GM12878 (cell line): ENCODE results near the gene CTXND1. TPM values are rescaled to one million over a fixed set of nuclear protein-coding genes. Genes with fewer than 3 reads are reported as not detected.

Source experiments
- ATAC-seq: fragments of 200-7000 bp; cut with Tn5 transposase; 3 replicates; pipeline ENCODE4 v1.9.1; 2020; ENCODE audit warnings: mild to moderate bottlenecking, moderate library complexity
- BruUV-seq: library from RNA; stranded (reverse); fragments of 400-500 nt; replicated peaks from 2 replicates; lab custom pipeline; 2021; lab: Mats Ljungman, UMichigan
- CTCF ChIA-PET: fragments of 300-600 bp; sonication (Branson Sonifier 250); formaldehyde crosslinking; extraction: SDS; loops from one replicate; lab custom pipeline; 2021; ENCODE audit warnings: inconsistent platforms; lab: Yijun Ruan, JAX
- POLR2A ChIA-PET: fragments of 350-600 bp; formaldehyde crosslinking; extraction: SDS; loops from one replicate; lab custom pipeline; 2021; ENCODE audit warnings: inconsistent platforms; lab: Charles Lee
- RAD21 ChIA-PET: fragments of 300-600 bp; sonication (Branson Sonifier 250); formaldehyde crosslinking; loops from one replicate; lab custom pipeline; 2023; ENCODE audit warnings: antibody characterized with exemption; ENCODE audit not compliant: unreplicated experiment; lab: Charles Lee
- SMC1A ChIA-PET: fragments of 300-600 bp; sonication (Branson Sonifier 250); formaldehyde crosslinking; loops from one replicate; lab custom pipeline; 2023; ENCODE audit not compliant: unreplicated experiment, uncharacterized antibody; lab: Charles Lee
- DNase-seq: peaks from one replicate; pipeline ENCODE4 v3.0.0-alpha.2; 2011; ENCODE audit warnings: low read depth, low spot score
- FAIRE-seq: peaks from 3 replicates; lab custom pipeline; 2011; peaks lifted over from hg19 to GRCh38; lab: Jason Lieb, UNC
- H2AFZ ChIP-seq: 2 replicates; pipeline ENCODE4 v1.6.0; 2011; ENCODE audit warnings: low read depth, low read length, control low read depth; ENCODE audit not compliant: control insufficient read depth
- H3K27ac ChIP-seq: 2 replicates; pipeline ENCODE4 v1.5.1; 2011; ENCODE audit warnings: control low read depth; ENCODE audit not compliant: control insufficient read depth, insufficient read depth
- H3K27me3 ChIP-seq, 2 experiments: replicated peaks in 1 of 2; 2 replicates each; pipeline versions ENCODE4 v1.6.0 to v1.6.1; 2011; ENCODE audit warnings: low read length in 1 of 2; ENCODE audit not compliant: control insufficient read depth in 2 of 2, insufficient read depth in 2 of 2
- H3K36me3 ChIP-seq, 2 experiments: 2 replicates each; pipeline ENCODE4 v1.5.1; 2011; ENCODE audit warnings: low read length in 1 of 2; ENCODE audit not compliant: control insufficient read depth in 2 of 2, insufficient read depth in 2 of 2
- H3K4me1 ChIP-seq: 2 replicates; pipeline ENCODE4 v1.6.1; 2011; ENCODE audit warnings: mild to moderate bottlenecking, low read length, moderate library complexity, mixed read lengths; ENCODE audit not compliant: control insufficient read depth, insufficient read depth
- H3K4me2 ChIP-seq: 2 replicates; pipeline ENCODE4 v1.6.0; 2011; ENCODE audit warnings: control low read depth; ENCODE audit not compliant: control insufficient read depth, insufficient read depth
- H3K4me3 ChIP-seq: fragments of 200-600 bp; sonication (generic); 2 replicates; pipeline ENCODE4 v1.5.1; 2016
- H3K79me2 ChIP-seq: 2 replicates; pipeline ENCODE4 v1.6.0; 2011; ENCODE audit warnings: low read length; ENCODE audit not compliant: control insufficient read depth, insufficient read depth
- H3K9ac ChIP-seq: 2 replicates; pipeline ENCODE4 v1.8.0; 2011; ENCODE audit warnings: low read length, control low read depth, mixed read lengths; ENCODE audit not compliant: control insufficient read depth, insufficient read depth
- H3K9me3 ChIP-seq: replicated peaks from 3 replicates; pipeline ENCODE4 v1.5.1; 2011; ENCODE audit warnings: mild to moderate bottlenecking, low read length; ENCODE audit not compliant: control insufficient read depth, insufficient read depth
- H4K20me1 ChIP-seq: 2 replicates; pipeline ENCODE4 v1.6.0; 2011; ENCODE audit not compliant: control insufficient read depth, insufficient read depth
- ATF2 ChIP-seq: IDR thresholded peaks from 2 replicates; pipeline ENCODE4 v1.6.1; 2012; ENCODE audit warnings: low read length, inconsistent platforms
- BRCA1 ChIP-seq: IDR thresholded peaks from 2 replicates; pipeline ENCODE4 v1.6.1; 2011; ENCODE audit warnings: low read depth, low read length, improper control_type of control experiment
- CEBPB ChIP-seq, 2 experiments: fragments of 150-350 bp in 1 of 2; IDR thresholded peaks; 2 replicates each; pipeline ENCODE4 v1.6.1; 2012 to 2014; ENCODE audit warnings: low read depth in 2 of 2, low read length in 2 of 2, borderline replicate concordance in 1 of 2, inconsistent platforms in 1 of 2
- EGR1 ChIP-seq, 2 experiments: IDR thresholded peaks; 1 replicate in 1 of 2; 2 replicates in 1 of 2; pipeline ENCODE4 v1.6.1; 2011 to 2012; ENCODE audit warnings: low read depth in 2 of 2, low read length in 2 of 2, borderline replicate concordance in 1 of 2, mild to moderate bottlenecking in 1 of 2, moderate library complexity in 1 of 2
- HDAC6 ChIP-seq: fragments of 200-600 bp; sonication (generic); IDR thresholded peaks from one replicate; pipeline ENCODE4 v1.8.0; 2017; ENCODE audit warnings: antibody characterized with exemption; ENCODE audit not compliant: unreplicated experiment
- MTA2 ChIP-seq: fragments of 450-650 bp; IDR thresholded peaks from 2 replicates; pipeline ENCODE4 v1.6.1; 2016; ENCODE audit warnings: low read depth, mild to moderate bottlenecking, moderate library complexity
- MTA3 ChIP-seq: IDR thresholded peaks from 2 replicates; pipeline ENCODE4 v1.6.1; 2012; ENCODE audit warnings: low read length, inconsistent platforms, borderline replicate concordance
- NFIC ChIP-seq: IDR thresholded peaks from 2 replicates; pipeline ENCODE4 v1.6.1; 2012; ENCODE audit warnings: low read depth, mild to moderate bottlenecking, inconsistent platforms, low read length, moderate library complexity
- NFXL1 ChIP-seq: fragments of 450-650 bp; IDR thresholded peaks from 2 replicates; pipeline ENCODE4 v1.6.1; 2017; ENCODE audit warnings: antibody characterized with exemption, mild to moderate bottlenecking, borderline replicate concordance
- NFYA ChIP-seq: IDR thresholded peaks from 2 replicates; pipeline ENCODE4 v1.6.1; 2011; ENCODE audit warnings: low read depth, mild to moderate bottlenecking, low read length, improper control_type of control experiment, borderline replicate concordance
- RAD51 ChIP-seq: fragments of 450-650 bp; IDR thresholded peaks from 2 replicates; pipeline ENCODE4 v1.6.1; 2016; ENCODE audit warnings: moderate library complexity, mild to moderate bottlenecking, inconsistent platforms
- REST ChIP-seq: IDR thresholded peaks from 2 replicates; pipeline ENCODE4 v1.6.1; 2012; ENCODE audit warnings: mild to moderate bottlenecking, low read depth, low read length
- RUNX3 ChIP-seq: IDR thresholded peaks from 2 replicates; pipeline ENCODE4 v1.6.1; 2012; ENCODE audit warnings: low read length, inconsistent platforms
- SMC3 ChIP-seq: IDR thresholded peaks from 2 replicates; pipeline ENCODE4 v1.6.1; 2011; ENCODE audit warnings: low read length, improper control_type of control experiment, borderline replicate concordance
- STAT1 ChIP-seq: fragments of 450-650 bp; conservative IDR thresholded peaks from 2 replicates; pipeline ENCODE4 v1.6.1; 2014; ENCODE audit warnings: antibody characterized with exemption, mild to moderate bottlenecking
- TCF7 ChIP-seq: IDR thresholded peaks from 2 replicates; pipeline ENCODE4 v1.6.1; 2014; ENCODE audit warnings: antibody characterized with exemption, borderline replicate concordance
- ZNF384 ChIP-seq: IDR thresholded peaks from 2 replicates; pipeline ENCODE4 v1.6.1; 2012; ENCODE audit warnings: low read depth, mild to moderate bottlenecking, low read length, improper control_type of control experiment, borderline replicate concordance
- ZZZ3 ChIP-seq: IDR thresholded peaks from 2 replicates; pipeline ENCODE4 v1.6.1; 2011; ENCODE audit warnings: low read depth; ENCODE audit not compliant: control insufficient read depth, insufficient read length
- WGBS: methylation state at CpG from one replicate; pipeline ENCODE4 v1.1.6; 2016; ENCODE audit warnings: low lambda C conversion rate; ENCODE audit not compliant: insufficient replicate concordance, insufficient coverage; ENCODE audit errors: missing lambda C conversion rate; 5-methylcytosine and 5-hydroxymethylcytosine counted together
- in situ Hi-C: fragments of 300-500 bp; cut with MboI; formaldehyde crosslinking; loops from 9 replicates; pipeline ENCODE4 v1.14.3; 2018; ENCODE audit warnings: mixed read lengths
- intact Hi-C: fragments of 100-400 bp; cut with micrococcal nuclease; formaldehyde crosslinking; loops from one replicate; pipeline ENCODE4 v1.14.2; 2022; ENCODE audit not compliant: unreplicated experiment
- polyA plus RNA-seq, 11 experiments: library from polyadenylated mRNA; depleted of rRNA in 4 of 11; unstranded in 6 of 11; stranded (reverse) in 5 of 11; fragments of >200 nt; fragmentation: Nextera tagmentation in 4 of 11; fragmentation: Illumina TruSeq in 1 of 11; extraction: Ambion mirVana in 4 of 11; extraction: Trizol in 1 of 11; gene quantifications; 1 replicate in 1 of 11; 2 replicates in 10 of 11; pipeline versions ENCODE4 v1.2.1 to v1.2.3, GENCODE V29; 2011 to 2016; ENCODE audit warnings: inconsistent platforms in 2 of 11, missing spikeins in 2 of 11, low read depth in 1 of 11
- total RNA-seq, 4 experiments: library from RNA; depleted of rRNA in 3 of 4; stranded (reverse); fragments of >200 nt in 3 of 4; fragmentation: Illumina TruSeq in 1 of 4; extraction: Trizol in 1 of 4; gene quantifications; 2 replicates each; pipeline versions ENCODE4 v1.2.1 to v1.2.3, GENCODE V29; 2013 to 2021

The CTXND1 gene
- total and polyA plus RNA-seq, 10 of the 15 experiments (the other 5 are each of a cell fraction or from before 2014, with no cell fraction given) = under 0.01 to 0.03 (median 0.02) TPM; not detected in 7

GRCh38 chr15:80228959-80229610, 22.9 kb downstream of the CTXND1 start (continued):
- TF ChIP-seq MTA3 = no peak
- TF ChIP-seq NFIC = no peak
- no peak for TF ChIP-seq TCF7

GRCh38 chr15:80219955-80220354, 32.1 kb downstream of the CTXND1 start:
- in situ Hi-C loops (no loop called here), intact Hi-C loops (no loop called here)
- ATAC-seq (no peak), DNase-seq (no peak), FAIRE-seq (no peak)
- no peaks in the 10 kb centered on the region for H3K79me2 ChIP-seq
- 53% methylated on average over 2 of the region's 2 CpGs for WGBS
- no peaks in the 10 kb centered on the region for H3K36me3 ChIP-seq
- BruUV-seq = no TSS peak
- H4K20me1 ChIP-seq = no peaks in the 10 kb centered on the region
- no peaks in the 10 kb centered on the region; a peak in 1 of 4 replicates for H3K27me3 ChIP-seq
- H3K4me3 ChIP-seq = no peak overlapping the region
- no peak overlapping the region for H3K27ac ChIP-seq
- RAD21 ChIA-PET = no interaction called here
- H2AFZ ChIP-seq = no peak overlapping the region
- H3K4me1 ChIP-seq = no peaks in the 10 kb centered on the region
- H3K4me2 ChIP-seq = no peak overlapping the region
- no peak overlapping the region for H3K9ac ChIP-seq
- CTCF ChIA-PET = no interaction called here
- POLR2A ChIA-PET = no interaction called here
- SMC1A ChIA-PET = no interaction called here
- no peaks in the 10 kb centered on the region for H3K9me3 ChIP-seq
- TF ChIP-seq NFXL1 = no peak
- no peak for TF ChIP-seq ATF2
- no peak for TF ChIP-seq SMC3
- no peak for TF ChIP-seq REST
- TF ChIP-seq RUNX3 = no peak
- TF ChIP-seq EGR1 (IDR thresholded peaks at IDR 0.05; ENCODE audit: borderline replicate concordance in 1 of 2, low read depth in 2 of 2, low read length in 2 of 2) = no peak
- no peak for TF ChIP-seq HDAC6
- TF ChIP-seq STAT1 = no peak
- TF ChIP-seq ZNF384 = no peak
- no peak for TF ChIP-seq NFIC
- TF ChIP-seq CEBPB (IDR thresholded peaks at IDR 0.05; ENCODE audit: borderline replicate concordance in 1 of 2, low read depth in 2 of 2, low read length in 2 of 2) = no peak
- TF ChIP-seq BRCA1 = no peak
- no peak for TF ChIP-seq RAD51
- TF ChIP-seq NFYA = no peak
- TF ChIP-seq MTA2 = no peak
- TF ChIP-seq ZZZ3 = no peak
